C4-2B (cell line): ENCODE data around the gene TTLL13.

Source experiments
- H3K27ac ChIP-seq: fragments of 450-650 bp; 2 replicates; pipeline ENCODE4 v1.5.1; 2017
- ZFX ChIP-seq: fragments of 450-650 bp; IDR thresholded peaks from 2 replicates; pipeline ENCODE4 v1.6.1; 2017
- TF ChIP-seq, protein P1 (sequence below): fragments of 450-650 bp; conservative IDR thresholded peaks from 2 replicates; pipeline ENCODE4 v1.5.1; 2017; ENCODE audit warnings: mild to moderate bottlenecking

TTLL13 gene, protein sequence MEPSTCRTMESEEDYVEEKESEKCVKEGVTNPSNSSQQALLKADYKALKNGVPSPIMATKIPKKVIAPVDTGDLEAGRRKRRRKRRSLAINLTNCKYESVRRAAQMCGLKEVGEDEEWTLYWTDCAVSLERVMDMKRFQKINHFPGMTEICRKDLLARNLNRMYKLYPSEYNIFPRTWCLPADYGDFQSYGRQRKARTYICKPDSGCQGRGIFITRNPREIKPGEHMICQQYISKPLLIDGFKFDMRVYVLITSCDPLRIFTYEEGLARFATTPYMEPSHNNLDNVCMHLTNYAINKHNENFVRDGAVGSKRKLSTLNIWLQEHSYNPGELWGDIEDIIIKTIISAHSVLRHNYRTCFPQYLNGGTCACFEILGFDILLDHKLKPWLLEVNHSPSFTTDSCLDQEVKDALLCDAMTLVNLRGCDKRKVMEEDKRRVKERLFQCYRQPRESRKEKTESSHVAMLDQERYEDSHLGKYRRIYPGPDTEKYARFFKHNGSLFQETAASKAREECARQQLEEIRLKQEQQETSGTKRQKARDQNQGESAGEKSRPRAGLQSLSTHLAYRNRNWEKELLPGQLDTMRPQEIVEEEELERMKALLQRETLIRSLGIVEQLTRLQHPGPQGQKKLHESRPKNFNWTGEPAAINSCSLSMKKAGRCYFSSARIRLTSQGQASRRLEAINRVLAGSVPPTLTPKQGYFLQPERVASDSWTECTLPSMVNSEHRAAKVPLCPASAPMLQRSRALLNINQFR

DNA sequence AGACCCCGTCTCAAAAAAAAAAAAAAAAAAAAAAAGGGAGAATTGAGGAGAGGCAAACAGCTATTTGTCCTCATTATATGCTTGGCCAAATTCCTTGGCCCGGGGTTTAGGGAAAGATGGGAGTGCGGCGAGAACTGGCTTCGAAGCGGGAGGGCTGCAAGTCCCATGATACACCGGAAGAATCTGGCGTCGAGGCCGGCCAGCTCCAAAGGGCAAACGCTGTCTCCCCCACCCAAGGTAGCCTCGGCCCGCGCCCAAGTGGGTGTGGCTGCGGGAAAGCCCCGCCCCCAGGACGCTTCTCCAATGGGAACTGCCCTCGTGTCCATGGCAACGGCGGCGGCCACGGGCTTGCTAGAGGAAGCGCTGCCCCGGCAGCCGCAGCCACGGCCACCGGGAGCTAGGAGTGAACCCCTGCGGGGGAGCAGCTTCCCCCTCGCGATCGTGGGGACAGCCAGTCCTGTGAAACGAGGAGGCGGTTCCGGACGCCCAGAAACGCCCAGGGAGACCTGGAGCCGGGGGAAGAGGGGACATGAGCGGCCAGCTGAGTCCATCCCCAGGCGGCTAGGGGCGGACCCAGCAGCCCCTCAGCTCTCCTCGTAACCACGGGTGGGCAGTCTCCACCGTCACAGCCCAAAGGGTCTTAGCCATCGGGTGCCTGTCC, at the start of gene TTLL13:
TSS of gene TTLL13 (plus strand) at position 354 of the 661 bp plus-strand sequence. CDS start 1,075 bp downstream, outside the sequence.
- peak within 1 kb of the TSS; percentile 11; the same call in 1 of the 2 replicates for H3K27ac ChIP-seq

DNA sequence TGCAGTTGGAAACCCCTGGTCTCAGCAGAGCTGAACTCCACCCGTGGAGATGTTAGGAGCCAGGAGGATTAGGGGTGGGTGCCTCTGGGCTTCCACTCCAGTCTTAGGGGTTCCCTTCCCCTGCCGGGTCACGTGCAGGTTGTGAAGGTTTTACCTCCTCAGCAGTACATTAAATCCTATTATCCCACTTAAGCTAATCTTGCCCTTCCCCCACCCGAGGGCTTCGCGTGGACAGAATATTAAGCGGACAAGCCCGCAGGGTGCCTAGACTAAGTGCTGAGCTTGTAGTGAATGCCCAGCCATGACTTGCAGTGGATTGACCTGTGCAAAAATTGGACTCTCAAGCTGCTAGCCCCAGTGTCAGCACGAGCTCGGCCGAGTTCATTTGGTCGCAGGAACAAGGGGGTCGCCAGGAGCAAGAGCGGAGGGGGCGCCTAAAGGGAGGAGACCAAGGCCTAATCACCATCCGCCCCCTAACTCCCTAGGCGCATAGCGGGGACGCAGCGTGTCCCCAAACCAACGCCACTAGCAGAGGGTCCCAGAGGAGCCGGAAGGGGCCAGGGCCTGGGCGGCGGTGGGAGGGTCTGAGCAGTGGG, 48.7 kb upstream of the TTLL13 start:
- H3K27ac ChIP-seq = peak overlapping the region; percentile 83
- no peak for TF ChIP-seq ZFX
- TF ChIP-seq, protein P1, sequence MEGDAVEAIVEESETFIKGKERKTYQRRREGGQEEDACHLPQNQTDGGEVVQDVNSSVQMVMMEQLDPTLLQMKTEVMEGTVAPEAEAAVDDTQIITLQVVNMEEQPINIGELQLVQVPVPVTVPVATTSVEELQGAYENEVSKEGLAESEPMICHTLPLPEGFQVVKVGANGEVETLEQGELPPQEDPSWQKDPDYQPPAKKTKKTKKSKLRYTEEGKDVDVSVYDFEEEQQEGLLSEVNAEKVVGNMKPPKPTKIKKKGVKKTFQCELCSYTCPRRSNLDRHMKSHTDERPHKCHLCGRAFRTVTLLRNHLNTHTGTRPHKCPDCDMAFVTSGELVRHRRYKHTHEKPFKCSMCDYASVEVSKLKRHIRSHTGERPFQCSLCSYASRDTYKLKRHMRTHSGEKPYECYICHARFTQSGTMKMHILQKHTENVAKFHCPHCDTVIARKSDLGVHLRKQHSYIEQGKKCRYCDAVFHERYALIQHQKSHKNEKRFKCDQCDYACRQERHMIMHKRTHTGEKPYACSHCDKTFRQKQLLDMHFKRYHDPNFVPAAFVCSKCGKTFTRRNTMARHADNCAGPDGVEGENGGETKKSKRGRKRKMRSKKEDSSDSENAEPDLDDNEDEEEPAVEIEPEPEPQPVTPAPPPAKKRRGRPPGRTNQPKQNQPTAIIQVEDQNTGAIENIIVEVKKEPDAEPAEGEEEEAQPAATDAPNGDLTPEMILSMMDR = no peak

More for the DNA sequence above, at the start of gene TTLL13:
- no peak for TF ChIP-seq ZFX
- TF ChIP-seq, protein P1 = no peak

DNA sequence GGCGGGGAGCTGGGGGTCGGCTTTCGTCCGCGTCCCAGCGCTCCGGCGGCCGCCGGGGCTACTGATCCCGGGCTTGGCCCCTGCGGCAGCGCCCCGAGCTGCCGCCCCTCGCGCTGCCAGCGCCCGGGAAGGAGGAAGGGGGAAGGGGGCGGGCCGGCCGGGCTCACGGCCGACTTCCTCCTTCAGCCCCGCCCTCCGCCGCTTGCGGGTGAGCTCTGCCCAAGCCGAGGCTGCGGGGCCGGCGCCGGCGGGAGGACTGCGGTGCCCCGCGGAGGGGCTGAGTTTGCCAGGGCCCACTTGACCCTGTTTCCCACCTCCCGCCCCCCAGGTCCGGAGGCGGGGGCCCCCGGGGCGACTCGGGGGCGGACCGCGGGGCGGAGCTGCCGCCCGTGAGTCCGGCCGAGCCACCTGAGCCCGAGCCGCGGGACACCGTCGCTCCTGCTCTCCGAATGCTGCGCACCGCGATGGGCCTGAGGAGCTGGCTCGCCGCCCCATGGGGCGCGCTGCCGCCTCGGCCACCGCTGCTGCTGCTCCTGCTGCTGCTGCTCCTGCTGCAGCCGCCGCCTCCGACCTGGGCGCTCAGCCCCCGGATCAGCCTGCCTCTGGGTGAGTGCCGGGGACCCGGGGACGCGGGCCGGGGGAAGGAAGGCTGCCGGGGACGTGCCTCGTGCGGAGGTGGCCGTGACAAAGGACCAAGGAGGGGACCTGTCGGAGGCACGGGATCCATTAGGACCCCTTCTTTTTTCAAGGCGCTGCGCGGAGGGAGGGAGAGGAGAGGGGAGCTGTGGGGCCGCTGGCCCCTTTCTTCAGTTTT, 48.0 kb upstream of the TTLL13 start, which contains the start of gene SEMA4B:
TSS of gene SEMA4B (plus strand) at position 201 of the 814 bp plus-strand sequence. CDS start at position 450, 249 bp downstream.
- TF ChIP-seq ZFX = peak; percentile 72; the same call in 1 of the 2 replicates
- TF ChIP-seq, protein P1 = no peak
- peak within 1 kb of the TSS; percentile 83 for H3K27ac ChIP-seq

DNA sequence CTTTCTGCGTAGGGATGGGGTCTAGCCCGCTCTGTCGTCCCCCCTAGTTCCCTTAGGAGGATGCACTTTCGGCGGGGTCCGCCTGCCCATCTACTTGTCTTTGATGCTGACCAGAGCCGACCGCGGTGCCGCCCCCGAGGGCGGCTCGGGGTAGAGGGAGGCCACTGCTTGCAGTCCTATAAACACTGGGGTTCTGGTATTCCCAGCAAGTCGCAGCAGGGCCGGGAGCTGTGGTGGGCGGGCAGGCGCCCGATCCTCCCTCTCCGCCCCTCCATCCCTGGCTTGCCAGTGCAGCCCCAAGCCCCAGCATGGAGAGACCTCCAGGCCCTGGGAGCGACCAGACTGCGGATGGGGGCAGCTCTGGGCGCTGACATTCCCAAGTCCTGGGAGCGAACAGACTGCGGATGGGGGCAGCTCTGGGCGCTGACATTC, 47.4 kb upstream of the TTLL13 start:
- peak overlapping the region; percentile 83 for H3K27ac ChIP-seq
- no peak for TF ChIP-seq ZFX
- TF ChIP-seq, protein P1 = no peak

DNA sequence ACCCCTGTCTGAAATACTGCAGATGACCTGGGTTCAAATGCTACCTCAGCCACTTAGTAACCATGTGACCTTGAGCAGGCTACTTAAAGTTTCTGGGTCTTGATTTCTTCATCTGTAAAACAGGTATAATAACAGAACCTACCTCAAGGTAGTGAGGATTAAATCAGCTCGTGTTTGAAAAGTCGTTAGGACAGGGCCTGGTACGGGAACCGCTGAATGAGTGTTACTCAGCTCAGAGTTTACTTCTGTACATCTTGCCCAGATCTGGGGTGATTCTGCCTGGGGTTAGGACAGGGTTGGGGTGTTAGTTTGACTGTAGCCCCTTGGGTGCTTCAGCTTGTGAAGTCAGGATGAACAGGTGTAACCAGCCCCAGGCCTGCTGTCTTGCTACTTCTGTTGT, 46.4 kb upstream of the TTLL13 start:
- TF ChIP-seq, protein P1 = no peak
- TF ChIP-seq ZFX = no peak
- no peak overlapping the region for H3K27ac ChIP-seq

DNA sequence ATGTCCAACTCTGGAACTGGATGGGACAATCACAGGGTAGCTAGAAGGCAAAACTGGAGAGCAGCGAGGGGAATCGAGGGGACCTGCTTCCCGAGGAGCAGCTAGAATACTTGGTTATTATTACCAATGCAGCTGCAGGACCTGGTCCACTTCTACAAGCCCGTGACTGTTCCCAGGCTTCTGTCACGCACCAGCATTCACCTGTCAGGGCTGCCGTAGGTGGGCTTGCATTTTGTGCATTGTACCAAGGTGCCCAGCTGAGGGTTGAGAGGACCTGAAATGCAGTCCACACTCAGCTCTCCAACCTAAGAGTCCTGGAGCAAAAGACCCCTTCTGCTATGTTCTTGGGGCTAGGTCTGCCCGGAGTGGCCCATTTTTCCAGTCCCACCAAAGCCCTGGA, 45.9 kb upstream of the TTLL13 start:
- TF ChIP-seq, protein P1 = no peak
- no peak for TF ChIP-seq ZFX
- no peak overlapping the region for H3K27ac ChIP-seq
